Gastrocnemius medialis (tissue), 4 donors: Measurements from ENCODE around the gene RAET1E. TPM values are rescaled to one million over a fixed set of nuclear protein-coding genes. Genes with fewer than 3 reads are reported as not detected.
"Not testable (repeated sequence)": the region's sequence is repeated elsewhere in the genome, so short reads cannot be mapped to it uniquely, and the experiment has no call there.

ENCODE experiments used
- ATAC-seq, 2 donors: fragments of 150-250 bp; one replicate each; pipeline ENCODE4 v1.9.1; 2016
- DNase-seq, 2 donors: peaks; one replicate each; pipeline ENCODE4 v3.0.0-alpha.2; 2019
- H3K27ac ChIP-seq, 4 donors: fragments of 200-600 bp; sonication (generic); 1 replicate in 1 of 4; 2 replicates in 3 of 4; pipeline ENCODE4 v1.5.1; 2016 to 2018; ENCODE audit warnings: mild to moderate bottlenecking in 2 of 4, moderate library complexity in 1 of 4
- H3K27me3 ChIP-seq, 3 donors: fragments of 200-600 bp; sonication (generic) in 2 of 3; 1 replicate in 1 of 3; 2 replicates in 2 of 3; pipeline versions ENCODE4 v1.5.1 to v1.6.0; 2016 to 2019; ENCODE audit warnings: mild to moderate bottlenecking in 1 of 3, moderate library complexity in 1 of 3
- H3K36me3 ChIP-seq, 2 donors: fragments of 200-600 bp; sonication (generic) in 1 of 2; one replicate each; pipeline ENCODE4 v1.5.1; 2017 to 2018
- H3K4me1 ChIP-seq, 2 donors: fragments of 200-600 bp; sonication (generic) in 1 of 2; one replicate each; pipeline ENCODE4 v1.5.1; 2016 to 2017; ENCODE audit warnings: mild to moderate bottlenecking in 2 of 2
- H3K4me3 ChIP-seq, 4 donors: fragments of 200-600 bp; sonication (generic) in 3 of 4; 1 replicate in 1 of 4; 2 replicates in 3 of 4; pipeline ENCODE4 v1.5.1; 2016 to 2019; ENCODE audit warnings: mild to moderate bottlenecking in 2 of 4
- H3K9me3 ChIP-seq, 3 donors: fragments of 200-600 bp; sonication (generic) in 2 of 3; 1 replicate in 1 of 3; 2 replicates in 2 of 3; pipeline ENCODE4 v1.5.1; 2016 to 2019
- CTCF ChIP-seq, 5 experiments: fragments of 450-650 bp in 3 of 5; fragments of 200-600 bp in 2 of 5; sonication (generic) in 2 of 5; IDR thresholded peaks in 4 of 5; conservative IDR thresholded peaks in 1 of 5; 1 replicate in 4 of 5; 2 replicates in 1 of 5; pipeline ENCODE4 v1.5.1; 2016 to 2019; ENCODE audit warnings: antibody characterized with exemption in 5 of 5, mild to moderate bottlenecking in 3 of 5, moderate library complexity in 3 of 5
- POLR2A ChIP-seq, 2 donors: fragments of 450-650 bp; IDR thresholded peaks; one replicate each; pipeline ENCODE4 v1.6.1; 2017; ENCODE audit warnings: antibody characterized with exemption in 2 of 2, mild to moderate bottlenecking in 2 of 2, moderate library complexity in 2 of 2
- in situ Hi-C, 4 donors: fragments of 200-750 bp; cut with MboI; loops; one replicate each; pipeline versions ENCODE4 v1.15.0 to v1.8.0; 2017; ENCODE audit warnings: low sequenced_read_pairs in 4 of 4
- intact Hi-C: fragments of 100-400 bp; cut with DNase I; formaldehyde crosslinking; loops from one replicate; pipeline ENCODE4 v1.15.1; 2023; ENCODE audit warnings: low total_unique reads
- total RNA-seq, 4 donors: library from RNA; depleted of rRNA; stranded (reverse); fragments of >200 nt; gene quantifications; one replicate each; pipeline versions ENCODE4 v1.1.0 to v1.2.3, GENCODE V29; 2016

The RAET1E gene
- total RNA-seq, 4 donors from 2014 or later = 3.9 TPM; not detected in 3

- no peak overlapping the region for H3K4me3 ChIP-seq
- TF ChIP-seq CTCF (IDR thresholded peaks at IDR 0.05 in 4 of 5, conservative IDR thresholded peaks at IDR 0.05 in 1 of 5) (no peak), POLR2A (IDR thresholded peaks at IDR 0.05) (no peak)
- H3K36me3 ChIP-seq = no peaks in the 10 kb centered on the region
- ATAC-seq (no peak), DNase-seq (no peak)
- no peaks in the 10 kb centered on the region for H3K4me1 ChIP-seq
- intact Hi-C loops (no loop called here), in situ Hi-C loops (no loop called here)
- no peaks in the 10 kb centered on the region for H3K9me3 ChIP-seq
- no peak overlapping the region for H3K27ac ChIP-seq
- H3K27me3 ChIP-seq = no peaks in the 10 kb centered on the region
Measured at GRCh38 chr6:149915970-149916865, 18.3 kb upstream of the RAET1E start.

GRCh38 chr6:149913540-149914240, 15.8 kb upstream of the RAET1E start:
- no peaks in the 10 kb centered on the region for H3K9me3 ChIP-seq
- in situ Hi-C loops (no loop called here), intact Hi-C loops (no loop called here)
- no peak overlapping the region for H3K27ac ChIP-seq
- no peak for TF ChIP-seq POLR2A (IDR thresholded peaks at IDR 0.05)
- TF ChIP-seq CTCF (IDR thresholded peaks at IDR 0.05 in 4 of 5, conservative IDR thresholded peaks at IDR 0.05 in 1 of 5) = no peak
- no peak overlapping the region for H3K4me3 ChIP-seq
- H3K4me1 ChIP-seq = no peaks in the 10 kb centered on the region
- DNase-seq (no peak), ATAC-seq (no peak)
- no peaks in the 10 kb centered on the region for H3K36me3 ChIP-seq
- no peaks in the 10 kb centered on the region for H3K27me3 ChIP-seq

GRCh38 chr6:149913085-149913484, 15.2 kb upstream of the RAET1E start:
- Histone ChIP-seq H3K27me3 (no peaks in the 10 kb centered on the region), H3K9me3 (no peaks in the 10 kb centered on the region), H3K36me3 (no peaks in the 10 kb centered on the region), H3K4me3 (no peak overlapping the region), H3K4me1 (no peaks in the 10 kb centered on the region), H3K27ac (no peak overlapping the region)
- no peak for TF ChIP-seq CTCF (IDR thresholded peaks at IDR 0.05 in 4 of 5, conservative IDR thresholded peaks at IDR 0.05 in 1 of 5)
- no peak for TF ChIP-seq POLR2A (IDR thresholded peaks at IDR 0.05)
- in situ Hi-C loops = no loop called here
- no peak for DNase-seq
- intact Hi-C loops = no loop called here
- ATAC-seq = no peak

GRCh38 chr6:149912680-149913079, 14.8 kb upstream of the RAET1E start:
- H3K27me3 ChIP-seq, intact Hi-C loops, H3K36me3 ChIP-seq, H3K27ac ChIP-seq, DNase-seq, H3K4me1 ChIP-seq, ATAC-seq, in situ Hi-C loops, H3K9me3 ChIP-seq, H3K4me3 ChIP-seq: not testable (repeated sequence)

- intact Hi-C loops = no loop called here
- H3K9me3 ChIP-seq = no peaks in the 10 kb centered on the region
- no peaks in the 10 kb centered on the region for H3K36me3 ChIP-seq
- no peaks in the 10 kb centered on the region for H3K27me3 ChIP-seq
- in situ Hi-C loops = no loop called here
- H3K4me1 ChIP-seq = peaks cover 0 to 5% of the 10 kb centered on the region in 2 donors
- H3K27ac ChIP-seq = no peak overlapping the region
- DNase-seq (no peak), ATAC-seq (no peak)
- no peak overlapping the region for H3K4me3 ChIP-seq
- no peak for TF ChIP-seq POLR2A (IDR thresholded peaks at IDR 0.05)
- TF ChIP-seq CTCF (IDR thresholded peaks at IDR 0.05 in 4 of 5, conservative IDR thresholded peaks at IDR 0.05 in 1 of 5) = no peak
Measured at GRCh38 chr6:149910721-149911151, 12.8 kb upstream of the RAET1E start.
